IPS DF 6.9 (cell line): ENCODE results near the gene GDNF.
"Not testable (repeated sequence)": the region's sequence is repeated elsewhere in the genome, so short reads cannot be mapped to it uniquely, and the experiment has no call there.

Experiments
- DNase-seq: peaks from one replicate; pipeline ENCODE4 v3.0.0-alpha.2; 2013; ENCODE audit warnings: low read depth, low spot score
- H3K27ac ChIP-seq: one replicate; pipeline ENCODE4 v1.5.1; 2013; ENCODE audit warnings: low read length, control low read depth
- H3K27me3 ChIP-seq: 2 replicates; pipeline ENCODE4 v1.6.1; 2013; ENCODE audit warnings: mild to moderate bottlenecking, low read length; ENCODE audit not compliant: control insufficient read depth, insufficient read depth
- H3K36me3 ChIP-seq: 2 replicates; pipeline ENCODE4 v1.6.1; 2013; ENCODE audit warnings: low read length; ENCODE audit not compliant: control insufficient read depth, insufficient read depth
- H3K4me1 ChIP-seq: 2 replicates; pipeline ENCODE4 v1.6.1; 2013; ENCODE audit warnings: low read length; ENCODE audit not compliant: control insufficient read depth, insufficient read depth
- H3K4me3 ChIP-seq: 2 replicates; pipeline ENCODE4 v1.5.1; 2013; ENCODE audit warnings: mild to moderate bottlenecking, low read length
- H3K9me3 ChIP-seq: 2 replicates; pipeline ENCODE4 v1.6.1; 2013; ENCODE audit warnings: low read length, inconsistent platforms; ENCODE audit not compliant: control insufficient read depth, insufficient read depth
- WGBS: extraction: QIAGEN DNeasy Blood & Tissue Kit; methylation state at CpG from one replicate; pipeline ENCODE4 v1.1.7; 2013; ENCODE audit warnings: mixed read lengths, missing lambda C conversion rate; ENCODE audit not compliant: insufficient read length, insufficient coverage; 5-methylcytosine and 5-hydroxymethylcytosine counted together

GDNF gene

GRCh38 chr5:37806016-37806415 lies 33.8 kb downstream of the GDNF start:
- no peaks in the 10 kb centered on the region for H3K4me1 ChIP-seq
- WGBS, result no CpG with 5 or more reads among the region's 12 CpGs

GRCh38 chr5:37804401-37804800 lies 35.4 kb downstream of the GDNF start:
- H3K9me3 ChIP-seq, result no peaks in the 10 kb centered on the region
- no CpG with 5 or more reads among the region's 2 CpGs for WGBS
- no peaks in the 10 kb centered on the region for H3K27me3 ChIP-seq
- H3K4me3 ChIP-seq, result no peak overlapping the region
- DNase-seq, result no peak
- no peak overlapping the region for H3K27ac ChIP-seq
- H3K36me3 ChIP-seq, result no peaks in the 10 kb centered on the region
- no peaks in the 10 kb centered on the region for H3K4me1 ChIP-seq

More at GRCh38 chr5:37806016-37806415, 33.8 kb downstream of the GDNF start:
- Histone ChIP-seq H3K27me3 (no peaks in the 10 kb centered on the region), H3K27ac (no peak overlapping the region), H3K36me3 (no peaks in the 10 kb centered on the region), H3K4me3 (no peak overlapping the region), H3K9me3 (no peaks in the 10 kb centered on the region)
- no peak for DNase-seq

- H3K27ac ChIP-seq, result no peak overlapping the region
- H3K27me3 ChIP-seq, result no peaks in the 10 kb centered on the region
- DNase-seq, result no peak
- H3K36me3 ChIP-seq, result no peaks in the 10 kb centered on the region
- WGBS, result no CpG with 5 or more reads among the region's 1 CpG
- no peaks in the 10 kb centered on the region for H3K4me1 ChIP-seq
- H3K9me3 ChIP-seq, result no peaks in the 10 kb centered on the region
- no peak overlapping the region for H3K4me3 ChIP-seq
Observed at GRCh38 chr5:37803487-37803886, 36.4 kb downstream of the GDNF start.

GRCh38 chr5:37801521-37801920 lies 38.3 kb downstream of the GDNF start:
- no peaks in the 10 kb centered on the region for H3K4me1 ChIP-seq
- H3K9me3 ChIP-seq, result no peaks in the 10 kb centered on the region
- H3K27ac ChIP-seq, result no peak overlapping the region
- no peak overlapping the region for H3K4me3 ChIP-seq
- H3K27me3 ChIP-seq, result no peaks in the 10 kb centered on the region
- no peaks in the 10 kb centered on the region for H3K36me3 ChIP-seq
- WGBS, result no CpG with 5 or more reads among the region's 2 CpGs
- DNase-seq, result no peak

GRCh38 chr5:37799865-37800421 lies 39.9 kb downstream of the GDNF start:
- DNase-seq, result no peak
- H3K27me3 ChIP-seq, result no peaks in the 10 kb centered on the region
- no peak overlapping the region for H3K4me3 ChIP-seq
- H3K36me3 ChIP-seq, result no peaks in the 10 kb centered on the region
- no peaks in the 10 kb centered on the region for H3K4me1 ChIP-seq
- H3K27ac ChIP-seq, result no peak overlapping the region
- WGBS, result no CpG with 5 or more reads among the region's 2 CpGs
- no peaks in the 10 kb centered on the region for H3K9me3 ChIP-seq

GRCh38 chr5:37796435-37796834 lies 43.4 kb downstream of the GDNF start:
- WGBS, result no CpG with 5 or more reads among the region's 1 CpG

GRCh38 chr5:37795292-37795691 lies 44.5 kb downstream of the GDNF start:
- not testable (repeated sequence) for H3K27me3 ChIP-seq, H3K36me3 ChIP-seq, H3K4me1 ChIP-seq, H3K4me3 ChIP-seq, DNase-seq, H3K27ac ChIP-seq, H3K9me3 ChIP-seq
- no CpG with 5 or more reads among the region's 2 CpGs for WGBS

More at GRCh38 chr5:37796435-37796834, 43.4 kb downstream of the GDNF start:
- H3K4me3 ChIP-seq, DNase-seq, H3K4me1 ChIP-seq, H3K27me3 ChIP-seq, H3K36me3 ChIP-seq, H3K27ac ChIP-seq, H3K9me3 ChIP-seq: not testable (repeated sequence)

- H3K4me1 ChIP-seq, result no peaks in the 10 kb centered on the region
- DNase-seq, result no peak
- H3K4me3 ChIP-seq, result no peak overlapping the region
- no peaks in the 10 kb centered on the region for H3K9me3 ChIP-seq
- no peaks in the 10 kb centered on the region for H3K27me3 ChIP-seq
- no peaks in the 10 kb centered on the region for H3K36me3 ChIP-seq
- H3K27ac ChIP-seq, result no peak overlapping the region
- WGBS, result no CpG with 5 or more reads among the region's 2 CpGs
Observed at GRCh38 chr5:37792975-37793631, 46.7 kb downstream of the GDNF start.

GRCh38 chr5:37791321-37791720 lies 48.5 kb downstream of the GDNF start:
- no CpG with 5 or more reads among the region's 2 CpGs for WGBS
- no peak overlapping the region for H3K4me3 ChIP-seq
- no peaks in the 10 kb centered on the region for H3K9me3 ChIP-seq
- no peaks in the 10 kb centered on the region for H3K36me3 ChIP-seq
- H3K27ac ChIP-seq, result no peak overlapping the region
- no peak for DNase-seq
- H3K4me1 ChIP-seq, result no peaks in the 10 kb centered on the region
- H3K27me3 ChIP-seq, result no peaks in the 10 kb centered on the region

- H3K27me3 ChIP-seq, result no peaks in the 10 kb centered on the region
- no peaks in the 10 kb centered on the region for H3K4me1 ChIP-seq
- H3K27ac ChIP-seq, result no peak overlapping the region
- WGBS, result no CpG with 5 or more reads among the region's 2 CpGs
- no peak for DNase-seq
- no peaks in the 10 kb centered on the region for H3K36me3 ChIP-seq
- no peak overlapping the region for H3K4me3 ChIP-seq
- peaks cover 2% of the 10 kb centered on the region; the same call in 1 of the 2 replicates for H3K9me3 ChIP-seq
Observed at GRCh38 chr5:37789991-37790390, 49.9 kb downstream of the GDNF start.

GRCh38 chr5:37787742-37788141 lies 52.1 kb downstream of the GDNF start:
- H3K27me3 ChIP-seq, result no peaks in the 10 kb centered on the region
- no CpG with 5 or more reads among the region's 6 CpGs for WGBS
- no peaks in the 10 kb centered on the region for H3K4me1 ChIP-seq
- no peak overlapping the region for H3K27ac ChIP-seq
- no peak overlapping the region for H3K4me3 ChIP-seq
- H3K9me3 ChIP-seq, result peaks cover 2% of the 10 kb centered on the region; the same call in 1 of the 2 replicates
- no peaks in the 10 kb centered on the region for H3K36me3 ChIP-seq
- DNase-seq, result no peak
